MM.1S (cell line): ENCODE results near the gene CACNB2.

Experiments used
- DNase-seq: peaks from one replicate; pipeline ENCODE4 v3.0.0-alpha.2; 2015
- H2AFZ ChIP-seq: fragments of 300-600 bp; sonication (generic); 2 replicates; pipeline ENCODE4 v1.6.0; 2016; ENCODE audit warnings: antibody characterized with exemption, low read length
- H3F3A ChIP-seq: fragments of 300-600 bp; sonication (generic); 2 replicates; pipeline ENCODE4 v1.6.1; 2016; ENCODE audit warnings: mild to moderate bottlenecking, antibody characterized with exemption, low read length, moderate library complexity, mixed read lengths; ENCODE audit not compliant: insufficient read depth
- H3K27ac ChIP-seq: fragments of 300-600 bp; sonication (generic); 2 replicates; pipeline ENCODE4 v1.5.1; 2016; ENCODE audit warnings: mild to moderate bottlenecking, low read length
- H3K27me3 ChIP-seq: fragments of 300-600 bp; sonication (generic); replicated peaks from 2 replicates; pipeline ENCODE4 v1.6.0; 2016; ENCODE audit warnings: low read length; ENCODE audit not compliant: insufficient read depth
- H3K36me3 ChIP-seq: fragments of 300-600 bp; sonication (generic); replicated peaks from 2 replicates; pipeline ENCODE4 v1.6.1; 2016; ENCODE audit warnings: mild to moderate bottlenecking, low read length, mixed read lengths; ENCODE audit not compliant: insufficient read depth
- H3K4me1 ChIP-seq: fragments of 300-600 bp; sonication (generic); 2 replicates; pipeline ENCODE4 v1.6.1; 2016; ENCODE audit warnings: low read length, mixed read lengths
- H3K4me2 ChIP-seq: fragments of 300-600 bp; sonication (generic); 2 replicates; pipeline ENCODE4 v1.6.0; 2016; ENCODE audit warnings: low read depth, low read length
- H3K4me3 ChIP-seq: fragments of 300-600 bp; sonication (generic); 2 replicates; pipeline ENCODE4 v1.5.1; 2016; ENCODE audit warnings: low read length, mixed read lengths
- H3K79me2 ChIP-seq: fragments of 300-600 bp; sonication (generic); 2 replicates; pipeline ENCODE4 v1.6.1; 2016; ENCODE audit warnings: mixed run types, low read length, mixed read lengths
- H3K9ac ChIP-seq: fragments of 300-600 bp; sonication (generic); 2 replicates; pipeline ENCODE4 v1.6.1; 2016; ENCODE audit warnings: low read length, mixed read lengths
- H3K9me2 ChIP-seq: fragments of 300-600 bp; sonication (generic); replicated peaks from 2 replicates; pipeline ENCODE4 v1.6.1; 2016; ENCODE audit warnings: mild to moderate bottlenecking, low read length, mixed read lengths; ENCODE audit not compliant: insufficient read depth
- H3K9me3 ChIP-seq: fragments of 300-600 bp; sonication (generic); replicated peaks from 2 replicates; pipeline ENCODE4 v1.6.1; 2016; ENCODE audit warnings: mild to moderate bottlenecking, low read length, mixed read lengths; ENCODE audit not compliant: insufficient read depth
- H4K20me1 ChIP-seq: fragments of 300-600 bp; sonication (generic); 2 replicates; pipeline ENCODE4 v1.6.1; 2016; ENCODE audit warnings: mild to moderate bottlenecking, low read length, moderate library complexity, mixed read lengths; ENCODE audit not compliant: insufficient read depth
- CTCF ChIP-seq: fragments of 300-600 bp; sonication (generic); IDR thresholded peaks from 2 replicates; pipeline ENCODE4 v1.5.1; 2016; ENCODE audit warnings: antibody characterized with exemption, low read length, mixed read lengths
- EZH2 ChIP-seq: fragments of 300-600 bp; sonication (generic); optimal IDR thresholded peaks from 2 replicates; pipeline ENCODE3; 2017; ENCODE audit warnings: low read depth, mild to moderate bottlenecking, antibody characterized with exemption, low read length, mixed read lengths
- EZH2phosphoT487 ChIP-seq: fragments of 300-600 bp; sonication (generic); IDR thresholded peaks from 2 replicates; pipeline ENCODE4 v1.6.1; 2018; ENCODE audit warnings: antibody characterized with exemption, low read length

Gene CACNB2

GRCh38 chr10:18449611-18450026, 309.4 kb downstream of the CACNB2 start:
- Histone ChIP-seq H4K20me1 (no peaks in the 10 kb centered on the region), H3K4me3 (no peak overlapping the region), H2AFZ (no peak overlapping the region), H3F3A (no peaks in the 10 kb centered on the region), H3K27me3 (no peaks in the 10 kb centered on the region), H3K27ac (no peak overlapping the region), H3K36me3 (no peaks in the 10 kb centered on the region), H3K4me2 (no peak overlapping the region), H3K9me2 (no peaks in the 10 kb centered on the region), H3K9me3 (no peaks in the 10 kb centered on the region), H3K9ac (no peak overlapping the region), H3K79me2 (no peaks in the 10 kb centered on the region), H3K4me1 (no peaks in the 10 kb centered on the region)
- DNase-seq = no peak
- no peak for TF ChIP-seq CTCF
- TF ChIP-seq EZH2phosphoT487 = no peak
- no peak for TF ChIP-seq EZH2

- Histone ChIP-seq H3K4me1 (no peaks in the 10 kb centered on the region), H3K4me2 (no peak overlapping the region), H3K9me2 (no peaks in the 10 kb centered on the region), H3F3A (no peaks in the 10 kb centered on the region), H3K9me3 (no peaks in the 10 kb centered on the region), H3K27ac (no peak overlapping the region), H3K36me3 (no peaks in the 10 kb centered on the region), H3K79me2 (no peaks in the 10 kb centered on the region), H3K27me3 (no peaks in the 10 kb centered on the region), H3K4me3 (no peak overlapping the region), H3K9ac (no peak overlapping the region), H2AFZ (no peak overlapping the region), H4K20me1 (no peaks in the 10 kb centered on the region)
- TF ChIP-seq EZH2 = no peak
- TF ChIP-seq CTCF = no peak
- TF ChIP-seq EZH2phosphoT487 = no peak
- no peak for DNase-seq
These were observed 310.1 kb downstream of the CACNB2 start for GRCh38 chr10:18450298-18450697.

GRCh38 chr10:18455086-18455884, 315.1 kb downstream of the CACNB2 start:
- no peak overlapping the region for H3K4me2 ChIP-seq
- no peaks in the 10 kb centered on the region for H3K27me3 ChIP-seq

More at GRCh38 chr10:18455086-18455884, 315.1 kb downstream of the CACNB2 start:
- H3K36me3 ChIP-seq = no peaks in the 10 kb centered on the region
- no peaks in the 10 kb centered on the region for H3F3A ChIP-seq
- H3K79me2 ChIP-seq = no peaks in the 10 kb centered on the region
- no peaks in the 10 kb centered on the region for H3K9me3 ChIP-seq
- H3K27ac ChIP-seq = no peak overlapping the region
- H3K9ac ChIP-seq = no peak overlapping the region
- H3K4me3 ChIP-seq = no peak overlapping the region
- H3K4me1 ChIP-seq = no peaks in the 10 kb centered on the region
- H4K20me1 ChIP-seq = no peaks in the 10 kb centered on the region
- no peaks in the 10 kb centered on the region for H3K9me2 ChIP-seq
- no peak for TF ChIP-seq EZH2
- TF ChIP-seq EZH2phosphoT487 = no peak
- TF ChIP-seq CTCF = no peak
- DNase-seq = no peak
- H2AFZ ChIP-seq = no peak overlapping the region
